Activated CD8-positive, alpha-beta memory T cell treated with anti-CD3 and anti-CD28 coated beads, Interleukin-2, amount 10 ng/mL, durations not matched to agents 7 days and 5 days (primary cell): ENCODE results near the gene TTBK2. TPM values are rescaled to one million over a fixed set of nuclear protein-coding genes. Genes with fewer than 3 reads are reported as not detected.
A peak's percentile ranks its signal among the peaks of the same experiment; 100 is the strongest.

Source experiments
- ATAC-seq: fragments of 150-1000 bp; cut with Tn5 transposase; one replicate; pipeline ENCODE4 v1.10.0; 2021; ENCODE audit warnings: moderate library complexity
- CTCF ChIA-PET: fragments of 350-600 bp; sonication (Branson Sonifier 250); formaldehyde crosslinking; loops from one replicate; lab custom pipeline; 2021; ENCODE audit warnings: antibody characterized with exemption; lab: Charles Lee
- DNase-seq: peaks from one replicate; pipeline ENCODE4 v3.0.0-alpha.2; 2020
- H3K27ac Mint-ChIP-seq: one replicate; pipeline ENCODE4 v1.8.0; 2021; ENCODE audit warnings: mild to moderate bottlenecking, mixed read lengths
- H3K27me3 Mint-ChIP-seq: one replicate; pipeline ENCODE4 v1.8.0; 2021; ENCODE audit warnings: mixed read lengths
- H3K36me3 Mint-ChIP-seq: one replicate; pipeline ENCODE4 v1.8.0; 2021; ENCODE audit warnings: mild to moderate bottlenecking, mixed read lengths
- H3K4me1 Mint-ChIP-seq: one replicate; pipeline ENCODE4 v1.8.0; 2021; ENCODE audit warnings: mixed read lengths
- H3K4me3 Mint-ChIP-seq: one replicate; pipeline ENCODE4 v1.8.0; 2021; ENCODE audit warnings: mild to moderate bottlenecking, moderate library complexity, mixed read lengths
- H3K9me3 Mint-ChIP-seq: one replicate; pipeline ENCODE4 v1.8.0; 2022; ENCODE audit warnings: low read depth, mixed read lengths
- total RNA-seq, 2 experiments: library from RNA; stranded (reverse); gene quantifications; one replicate each; pipeline ENCODE4 v1.2.3, GENCODE V29; 2021

TTBK2 gene
- total RNA-seq, 2 experiments from 2014 or later: 12.9 to 20.0 TPM

DNA sequence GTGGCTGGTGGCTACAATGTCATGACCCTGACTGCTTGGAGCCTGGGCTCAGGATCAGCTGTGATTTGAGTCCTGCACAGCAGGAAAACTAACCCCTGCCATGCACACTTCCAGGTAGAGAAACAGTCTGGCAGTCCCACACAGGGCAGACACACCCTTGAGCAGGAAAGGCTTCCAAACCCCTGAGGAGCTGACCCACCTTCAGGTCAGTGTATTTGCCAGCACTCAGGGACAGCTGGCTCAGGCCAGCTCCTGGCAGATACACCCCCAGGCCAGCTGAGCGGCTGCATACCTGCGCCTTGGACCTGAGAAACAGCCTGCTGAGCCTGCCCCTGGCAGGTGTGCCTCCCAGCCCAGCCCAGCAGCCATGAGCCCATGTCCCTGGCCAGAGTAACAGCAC, 161.5 kb downstream of the TTBK2 start:
- H3K27me3 Mint-ChIP-seq: no peaks in the 10 kb centered on the region
- H3K27ac Mint-ChIP-seq: no peak overlapping the region
- H3K4me1 Mint-ChIP-seq: no peaks in the 10 kb centered on the region

DNA sequence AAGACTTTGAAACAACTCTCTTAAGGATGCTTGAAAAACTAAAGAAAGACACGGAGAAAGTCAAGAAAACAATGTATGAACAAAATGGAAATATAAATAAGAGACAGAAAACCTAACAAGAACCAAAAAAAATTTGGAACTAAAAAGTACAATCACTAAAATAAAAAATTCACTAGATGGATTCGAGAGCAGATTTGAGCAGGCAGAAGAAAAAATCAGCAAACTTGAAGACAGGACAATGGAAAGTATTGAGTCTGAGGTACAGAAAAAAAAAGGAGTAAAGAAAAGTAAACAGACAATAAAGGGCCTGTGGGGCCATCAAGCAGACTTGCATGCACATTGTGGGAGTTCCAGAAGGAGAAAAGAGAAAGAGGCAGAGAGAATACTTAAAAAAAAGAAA, 170.3 kb downstream of the TTBK2 start:
- no peak overlapping the region for H3K4me3 Mint-ChIP-seq
- CTCF ChIA-PET: interaction anchor here (1.4 kb wide), 1 partner anchor 11 kb away, joined by 3 read pairs; no protein-coding TSS in a partner anchor

More for the DNA sequence above, 161.5 kb downstream of the TTBK2 start:
- CTCF ChIA-PET: no interaction called here
- Mint-ChIP-seq H3K4me3 (no peak overlapping the region), H3K9me3 (peaks cover 17% of the 10 kb centered on the region), H3K36me3 (peaks cover 29% of the 10 kb centered on the region)
- ATAC-seq: no peak
- DNase-seq: no peak

DNA sequence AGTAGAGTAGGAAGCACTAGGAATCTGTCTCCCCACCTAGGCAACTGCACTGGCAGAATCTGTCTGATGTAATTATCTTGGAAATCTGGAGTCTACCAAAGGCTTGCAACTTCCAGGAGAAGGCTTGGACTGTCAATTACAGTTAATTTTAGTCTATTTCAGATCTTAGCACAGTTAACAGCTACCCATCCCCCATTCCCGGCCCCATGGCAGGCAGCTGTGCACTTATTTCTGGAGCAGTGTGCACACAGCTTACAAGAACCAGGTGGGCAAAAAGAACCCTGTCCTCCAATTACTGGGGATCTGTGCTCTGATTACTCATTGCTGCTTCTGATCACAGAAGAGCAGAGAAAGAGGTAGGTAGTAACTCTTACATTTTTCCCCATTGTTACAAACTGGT, 171.3 kb downstream of the TTBK2 start:
- peaks cover 29% of the 10 kb centered on the region for H3K36me3 Mint-ChIP-seq
- DNase-seq (no peak), ATAC-seq (no peak)
- H3K27ac Mint-ChIP-seq: no peak overlapping the region
- peaks cover 4% of the 10 kb centered on the region for H3K9me3 Mint-ChIP-seq
- CTCF ChIA-PET: interaction anchor here (1.4 kb wide), 1 partner anchor 10 kb away, joined by 3 read pairs; no protein-coding TSS in a partner anchor
- no peaks in the 10 kb centered on the region for H3K27me3 Mint-ChIP-seq
- H3K4me3 Mint-ChIP-seq: no peak overlapping the region
- no peaks in the 10 kb centered on the region for H3K4me1 Mint-ChIP-seq

More for the DNA sequence above, 170.3 kb downstream of the TTBK2 start:
- no peak for DNase-seq
- no peaks in the 10 kb centered on the region for H3K4me1 Mint-ChIP-seq
- H3K36me3 Mint-ChIP-seq: peaks cover 29% of the 10 kb centered on the region
- H3K27ac Mint-ChIP-seq: no peak overlapping the region
- peaks cover 4% of the 10 kb centered on the region for H3K9me3 Mint-ChIP-seq
- no peak for ATAC-seq
- no peaks in the 10 kb centered on the region for H3K27me3 Mint-ChIP-seq

DNA sequence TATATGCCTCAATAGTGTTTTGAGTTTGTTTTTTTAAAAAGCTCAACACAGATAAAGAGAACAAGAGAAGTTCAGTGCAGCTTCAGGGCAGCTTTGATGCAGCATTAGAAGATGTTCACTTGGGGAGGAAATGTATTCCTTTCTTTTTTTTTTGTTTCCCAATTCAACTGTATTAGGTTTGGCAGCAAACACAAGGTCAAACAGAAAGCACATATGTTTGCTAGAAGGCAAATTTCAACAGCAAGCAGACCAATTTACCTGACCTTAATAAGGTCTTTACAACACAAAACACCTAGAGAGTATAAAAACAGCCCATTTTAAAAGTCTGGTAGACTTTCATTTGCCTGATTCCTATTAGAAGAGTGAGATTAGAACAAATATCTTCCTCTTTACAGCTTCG, 176.4 kb downstream of the TTBK2 start:
- Mint-ChIP-seq H3K27me3 (no peaks in the 10 kb centered on the region), H3K27ac (no peak overlapping the region), H3K36me3 (no peaks in the 10 kb centered on the region), H3K9me3 (no peaks in the 10 kb centered on the region), H3K4me3 (no peak overlapping the region), H3K4me1 (no peaks in the 10 kb centered on the region)
- ATAC-seq (no peak), DNase-seq (no peak)
- CTCF ChIA-PET: no interaction called here

DNA sequence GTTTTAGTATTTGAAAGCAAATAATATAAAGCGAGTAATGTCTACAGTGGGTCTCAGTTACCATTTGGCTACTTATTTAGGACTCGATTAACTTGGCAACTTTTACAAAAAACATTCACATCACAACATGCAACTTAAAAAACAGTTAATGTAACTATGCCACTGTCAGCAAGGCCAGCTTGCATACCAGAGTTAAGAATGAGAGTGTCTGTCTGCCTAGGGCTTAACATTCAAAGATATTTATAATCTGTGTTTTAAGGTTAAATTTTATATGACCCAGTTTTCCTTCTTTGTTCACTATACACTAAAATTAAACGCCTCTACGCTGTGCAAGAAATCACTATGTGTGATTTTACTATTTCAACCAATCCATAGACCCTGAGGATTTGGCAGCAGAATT, 178.4 kb downstream of the TTBK2 start:
- H3K36me3 Mint-ChIP-seq: no peaks in the 10 kb centered on the region
- no peaks in the 10 kb centered on the region for H3K9me3 Mint-ChIP-seq
- DNase-seq: no peak
- H3K27me3 Mint-ChIP-seq: no peaks in the 10 kb centered on the region
- H3K27ac Mint-ChIP-seq: no peak overlapping the region
- CTCF ChIA-PET: no interaction called here
- no peak overlapping the region for H3K4me3 Mint-ChIP-seq
- peaks cover 6% of the 10 kb centered on the region for H3K4me1 Mint-ChIP-seq
- ATAC-seq: no peak

DNA sequence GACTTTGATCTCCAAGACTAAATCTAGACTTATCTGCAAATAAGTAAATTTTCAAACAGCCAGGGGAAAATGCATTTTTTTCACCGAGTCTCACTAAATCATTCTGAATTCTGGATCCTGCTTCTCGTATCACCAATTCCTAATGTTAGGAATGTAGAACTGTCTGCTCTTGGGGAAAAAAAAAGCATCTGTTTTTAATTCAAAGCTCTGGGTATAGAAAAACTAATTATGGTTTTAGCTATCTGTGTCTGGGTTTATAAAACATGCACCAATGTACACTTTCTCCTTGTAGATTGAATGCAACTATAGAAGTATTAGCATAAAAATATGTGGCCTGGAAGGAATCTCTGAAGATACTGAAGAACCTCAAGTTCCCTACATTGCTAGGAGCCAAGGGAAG, 178.9 kb downstream of the TTBK2 start:
- Mint-ChIP-seq H3K4me3 (no peak overlapping the region), H3K36me3 (no peaks in the 10 kb centered on the region), H3K27me3 (no peaks in the 10 kb centered on the region), H3K9me3 (no peaks in the 10 kb centered on the region), H3K27ac (no peak overlapping the region), H3K4me1 (peaks cover 6% of the 10 kb centered on the region)
- ATAC-seq (no peak), DNase-seq (no peak)
- CTCF ChIA-PET: no interaction called here

DNA sequence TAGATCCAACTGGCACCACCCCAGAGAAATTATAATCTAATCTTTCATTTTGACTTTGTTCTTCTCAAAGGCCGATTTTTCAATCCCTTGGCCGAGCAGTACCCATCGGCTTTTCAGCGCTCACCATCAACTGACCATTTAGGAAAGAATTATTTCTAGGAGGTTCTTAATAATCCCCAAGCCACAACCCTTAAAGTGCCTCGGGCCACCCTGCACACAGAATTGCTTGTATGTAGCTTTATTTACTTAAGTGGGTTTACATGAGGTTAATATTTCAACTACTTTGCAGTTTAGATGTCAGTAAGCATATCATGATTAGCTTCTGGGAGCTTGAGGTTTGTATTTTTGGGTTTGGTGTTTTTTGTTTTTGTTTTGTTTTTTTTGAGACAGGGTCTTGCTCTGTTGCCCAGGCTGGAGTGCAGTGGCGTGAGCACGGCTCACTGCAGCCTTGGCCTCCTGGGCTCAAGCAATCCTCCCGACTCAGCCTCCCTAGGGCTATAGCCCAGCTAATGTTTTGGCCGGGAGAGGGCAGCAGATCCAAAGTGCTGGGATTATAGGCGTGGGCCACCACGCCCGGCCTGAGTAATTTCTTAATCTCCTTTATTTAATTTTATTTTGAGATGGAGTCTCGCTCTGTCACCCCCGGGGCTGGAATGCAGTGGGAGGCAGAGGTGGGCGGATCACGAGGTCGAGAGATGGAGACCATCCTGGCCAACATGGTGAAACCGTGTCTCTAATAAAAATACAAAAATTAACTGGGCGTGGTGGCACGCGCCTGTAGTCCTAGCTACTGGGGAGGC, 182.8 kb downstream of the TTBK2 start:
- ATAC-seq (no peak), DNase-seq (no peak)
- peaks cover 5% of the 10 kb centered on the region for H3K36me3 Mint-ChIP-seq
- no peaks in the 10 kb centered on the region for H3K9me3 Mint-ChIP-seq
- CTCF ChIA-PET: interaction anchor here (0.9 to 2.3 kb wide), 7 partner anchors 16 to 189 kb away, joined by 3 to 15 read pairs (median 4); no protein-coding TSS in a partner anchor
- H3K27ac Mint-ChIP-seq: peak overlapping the region; percentile 79
- peaks cover 19% of the 10 kb centered on the region for H3K4me1 Mint-ChIP-seq
- peak overlapping the region; percentile 75 for H3K4me3 Mint-ChIP-seq
- no peaks in the 10 kb centered on the region for H3K27me3 Mint-ChIP-seq

DNA sequence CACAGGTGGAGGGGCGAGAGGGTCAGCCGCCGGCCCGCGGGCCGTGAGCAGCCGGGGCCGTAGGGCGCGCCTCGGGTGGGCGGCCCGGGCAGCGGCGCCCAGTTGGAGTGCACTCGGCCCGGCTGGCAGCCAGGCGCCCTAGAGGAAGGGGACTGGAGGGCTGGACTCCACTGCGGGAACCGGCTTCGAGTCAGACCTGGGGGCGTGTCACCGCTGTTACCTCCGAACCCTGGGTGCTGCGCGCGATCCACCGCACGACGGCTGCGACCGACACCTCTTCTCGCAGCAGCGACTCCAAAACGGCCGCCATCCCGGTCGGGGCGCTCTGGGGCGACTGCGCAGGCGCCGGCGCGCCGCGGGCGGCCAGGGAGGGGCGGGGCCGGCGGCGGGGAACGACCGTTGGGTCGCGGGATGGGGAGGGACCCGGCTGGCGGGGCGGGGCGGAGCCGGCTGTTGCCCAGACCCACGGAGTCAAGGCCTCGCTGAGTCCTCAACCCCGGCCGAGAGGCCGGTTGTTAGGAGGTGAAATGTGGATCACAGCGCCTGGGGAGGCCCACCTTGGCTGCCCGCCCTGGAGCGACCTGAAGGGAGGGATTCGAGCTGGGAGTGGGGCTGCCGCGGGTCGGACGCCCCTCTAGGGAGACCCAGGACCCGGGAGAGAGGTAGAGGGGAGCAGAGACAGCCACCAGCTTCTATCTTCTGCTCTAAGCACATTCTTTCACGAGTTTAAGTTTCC, 183.6 kb downstream of the TTBK2 start, which contains the start of gene CDAN1:
CDAN1 (minus strand) TSS at position 336 of the 736 bp plus-strand sequence; CDS start at position 310, 26 bp downstream.
- CTCF ChIA-PET: interaction anchor here (0.9 to 2.3 kb wide), 5 partner anchors 15 to 189 kb away, joined by 3 to 15 read pairs (median 4); no protein-coding TSS in a partner anchor
- no peaks in the 10 kb centered on the region for H3K27me3 Mint-ChIP-seq
- DNase-seq: peak; percentile 94
- H3K9me3 Mint-ChIP-seq: no peaks in the 10 kb centered on the region
- peaks cover 7% of the 10 kb centered on the region for H3K36me3 Mint-ChIP-seq
- H3K27ac Mint-ChIP-seq: peak within 1 kb of the TSS; percentile 79
- peaks cover 19% of the 10 kb centered on the region for H3K4me1 Mint-ChIP-seq
- H3K4me3 Mint-ChIP-seq: peak within 1 kb of the TSS; percentile 75
- peak; percentile 96 for ATAC-seq

DNA sequence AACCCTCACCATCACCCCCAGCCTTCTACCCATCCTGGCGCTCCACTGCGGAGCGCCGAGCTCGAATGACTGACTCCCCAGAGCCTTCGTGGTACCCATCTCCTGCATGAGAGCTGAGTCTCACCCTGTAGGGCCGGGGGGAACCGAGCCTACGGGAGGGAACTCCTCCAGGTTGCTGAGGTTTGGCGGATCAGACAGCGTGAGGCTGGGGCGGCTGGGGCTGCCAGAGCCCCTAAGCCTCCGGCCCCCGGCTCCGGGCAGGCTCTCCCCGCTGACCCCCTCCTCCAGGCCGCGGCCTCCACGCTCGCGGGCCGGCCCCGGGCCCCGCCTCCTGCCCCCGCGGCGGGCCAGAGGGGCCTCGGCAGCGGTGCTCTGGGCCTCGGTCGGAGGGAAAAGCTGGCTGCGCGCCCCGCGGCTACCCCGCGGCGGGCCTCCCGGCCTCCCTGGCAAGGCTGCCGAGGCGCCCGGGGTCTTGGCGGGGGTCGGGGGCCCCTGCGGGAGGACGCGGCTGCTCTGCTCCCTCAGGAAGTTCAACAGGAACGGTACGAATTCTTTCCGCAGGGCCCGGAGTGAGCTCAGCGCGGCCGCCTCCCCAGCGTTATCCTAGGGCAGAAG, 184.3 kb downstream of the TTBK2 start:
- ATAC-seq: peak; percentile 32
- no peak for DNase-seq
- Mint-ChIP-seq H3K4me1 (peaks cover 19% of the 10 kb centered on the region), H3K9me3 (no peaks in the 10 kb centered on the region), H3K27ac (peak overlapping the region; percentile 56), H3K36me3 (peaks cover 11% of the 10 kb centered on the region), H3K4me3 (peak overlapping the region; percentile 75), H3K27me3 (no peaks in the 10 kb centered on the region)
- CTCF ChIA-PET: interaction anchor here (1.0 to 2.3 kb wide), 3 partner anchors 21 to 468 kb away, joined by 3 to 15 read pairs (median 5); no protein-coding TSS in a partner anchor

DNA sequence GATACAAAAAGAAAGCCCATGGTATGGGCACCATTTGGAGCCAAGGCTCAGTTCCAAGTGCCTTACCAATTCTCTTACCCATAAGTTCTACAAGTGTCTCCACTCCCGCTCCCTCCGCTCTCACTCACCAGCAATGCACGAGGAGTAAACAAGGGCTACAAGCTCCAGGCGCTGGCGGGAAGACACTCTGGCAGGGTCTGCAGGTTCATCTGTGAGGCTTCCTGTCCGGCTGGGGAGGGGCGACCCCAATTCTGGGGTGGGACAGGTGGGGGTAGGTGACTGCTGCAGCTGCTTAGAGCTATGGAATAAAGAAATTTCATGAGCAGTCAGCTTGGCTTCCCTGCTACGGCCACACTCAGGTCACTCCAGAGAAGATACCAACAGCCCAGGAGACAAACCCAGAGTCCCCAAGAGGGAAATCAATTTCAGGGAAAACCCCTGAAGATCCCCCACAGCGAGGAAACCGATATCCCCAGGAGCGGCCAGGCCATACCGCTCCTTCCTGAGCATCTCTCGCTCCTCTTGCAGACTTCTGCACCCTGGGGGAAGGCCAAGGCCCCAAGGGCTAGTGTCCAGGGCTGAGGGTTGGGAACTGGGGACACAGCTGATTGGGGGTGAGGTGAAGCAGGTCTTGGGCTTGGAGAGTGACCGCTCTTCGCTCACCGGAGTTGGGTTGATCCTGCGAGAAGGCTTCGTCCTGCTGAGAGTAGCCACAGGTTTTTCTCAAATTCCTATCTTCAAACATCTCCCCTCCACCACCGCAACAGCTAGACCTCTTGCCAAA, 185.0 kb downstream of the TTBK2 start:
- H3K27ac Mint-ChIP-seq: peak overlapping the region; percentile 56
- H3K27me3 Mint-ChIP-seq: no peaks in the 10 kb centered on the region
- peaks cover 15% of the 10 kb centered on the region for H3K36me3 Mint-ChIP-seq
- ATAC-seq: no peak
- no peaks in the 10 kb centered on the region for H3K9me3 Mint-ChIP-seq
- CTCF ChIA-PET: interaction anchor here (0.8 to 2.3 kb wide), 4 partner anchors 9 to 468 kb away, joined by 3 to 15 read pairs (median 4); no protein-coding TSS in a partner anchor
- H3K4me1 Mint-ChIP-seq: peaks cover 19% of the 10 kb centered on the region
- no peak for DNase-seq
- H3K4me3 Mint-ChIP-seq: peak overlapping the region; percentile 73

DNA sequence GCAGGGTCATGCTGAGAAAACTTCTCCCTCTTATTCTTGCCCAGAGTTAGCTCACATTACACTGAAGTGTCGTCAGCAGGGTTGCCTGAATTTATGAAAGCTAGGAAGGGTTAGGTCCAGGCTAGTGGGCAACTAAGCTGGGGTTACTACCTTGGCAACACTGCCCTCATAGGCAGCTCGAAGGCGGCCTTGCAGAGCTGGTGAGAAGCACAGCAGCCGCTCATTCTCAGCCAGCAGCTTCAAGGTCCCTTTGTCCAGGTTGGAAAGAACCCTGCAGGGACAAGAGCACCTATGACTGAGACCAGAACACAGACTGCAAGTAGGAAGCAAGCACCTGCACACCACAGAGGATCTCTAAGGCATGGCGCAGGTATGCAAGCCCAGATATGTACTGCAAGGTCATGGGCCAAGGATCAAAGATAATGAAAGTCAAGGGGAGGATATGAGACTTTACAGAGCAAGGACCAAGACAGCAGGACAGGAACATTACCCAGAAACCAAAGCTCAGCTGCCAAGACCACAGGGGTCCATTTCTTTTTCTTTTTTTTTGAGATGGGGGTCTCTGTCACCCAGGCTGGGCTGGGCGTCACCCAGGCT, 186.4 kb downstream of the TTBK2 start:
- H3K27me3 Mint-ChIP-seq: no peaks in the 10 kb centered on the region
- peaks cover 16% of the 10 kb centered on the region for H3K36me3 Mint-ChIP-seq
- peaks cover 19% of the 10 kb centered on the region for H3K4me1 Mint-ChIP-seq
- no peak overlapping the region for H3K27ac Mint-ChIP-seq
- peak overlapping the region; percentile 47 for H3K4me3 Mint-ChIP-seq
- no peak for ATAC-seq
- no peak for DNase-seq
- CTCF ChIA-PET: no interaction called here
- no peaks in the 10 kb centered on the region for H3K9me3 Mint-ChIP-seq

DNA sequence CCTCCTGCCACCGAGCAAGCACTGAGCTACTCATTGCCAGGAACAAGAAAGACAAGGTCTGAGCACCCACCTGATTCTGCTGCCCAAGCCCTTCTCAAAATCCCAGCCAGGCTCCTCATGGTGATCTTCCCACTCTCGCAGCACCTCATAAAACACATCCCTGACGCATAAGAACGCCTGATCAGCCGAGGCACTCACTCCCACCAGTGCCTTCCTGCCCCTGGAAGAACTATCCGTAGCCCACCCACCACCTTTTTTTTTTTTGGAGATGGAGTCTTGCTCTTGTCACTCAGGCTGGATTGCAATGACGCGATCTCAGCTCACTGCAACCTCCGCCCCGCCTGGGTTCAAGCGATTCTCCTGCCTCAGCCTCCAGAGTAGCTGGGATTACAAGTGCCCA, 187.6 kb downstream of the TTBK2 start:
- H3K9me3 Mint-ChIP-seq: no peaks in the 10 kb centered on the region
- no peak overlapping the region for H3K27ac Mint-ChIP-seq
- CTCF ChIA-PET: no interaction called here
- H3K36me3 Mint-ChIP-seq: peaks cover 18% of the 10 kb centered on the region
- H3K4me3 Mint-ChIP-seq: no peak overlapping the region
- DNase-seq (no peak), ATAC-seq (no peak)
- peaks cover 19% of the 10 kb centered on the region for H3K4me1 Mint-ChIP-seq
- H3K27me3 Mint-ChIP-seq: no peaks in the 10 kb centered on the region
